ENCODE results near the gene RBM24.

RBM24 gene

GRCh38 chr6:17281100-17281496, at the start of gene RBM24:
Gene RBM24 (plus strand): TSS chr6:17281361. CDS start chr6:17281582, 221 bp downstream.
- DNase-seq = peak in 23 of 56 donors; percentile 4 to 54 (median 18)

DNA sequence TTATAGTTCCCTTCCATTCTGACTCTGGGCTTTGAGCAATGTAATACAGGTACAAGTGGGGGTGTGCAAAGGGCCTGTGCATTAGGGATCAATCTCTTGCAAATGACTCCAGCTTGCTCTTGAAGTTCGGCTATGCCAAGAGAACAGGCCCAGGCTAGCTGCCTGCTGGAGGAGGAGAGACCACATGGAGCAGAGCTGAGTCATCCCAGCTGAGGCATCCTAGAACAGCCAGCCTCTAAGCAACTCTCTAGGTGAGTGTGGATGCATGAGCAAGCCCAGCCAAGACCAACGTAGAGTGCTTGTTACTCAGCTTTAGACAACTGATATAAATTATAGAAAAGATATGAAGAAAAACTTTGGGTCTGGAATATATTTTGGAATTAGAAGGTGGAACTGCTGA, 47.6 kb upstream of the RBM24 start:
- no peak for DNase-seq

DNA sequence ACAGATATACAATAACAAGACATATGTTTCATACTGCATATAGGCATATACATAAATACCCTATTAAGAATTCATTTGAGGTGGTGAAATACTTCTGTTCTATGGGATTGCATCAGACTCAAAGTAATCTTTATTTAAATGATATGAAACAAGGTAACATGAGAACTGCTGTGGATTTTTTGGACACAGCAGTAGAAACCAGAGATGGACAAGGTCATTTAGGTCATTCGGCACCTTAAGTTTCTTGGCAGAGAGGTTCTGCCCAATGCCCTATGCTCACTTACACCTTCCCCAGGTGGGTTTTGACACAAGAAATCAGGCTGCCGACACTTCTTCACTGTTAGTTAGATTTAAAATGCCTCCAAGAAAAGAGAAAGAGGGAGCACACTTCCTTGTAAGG, 43.9 kb upstream of the RBM24 start:
- DNase-seq = no peak

DNA sequence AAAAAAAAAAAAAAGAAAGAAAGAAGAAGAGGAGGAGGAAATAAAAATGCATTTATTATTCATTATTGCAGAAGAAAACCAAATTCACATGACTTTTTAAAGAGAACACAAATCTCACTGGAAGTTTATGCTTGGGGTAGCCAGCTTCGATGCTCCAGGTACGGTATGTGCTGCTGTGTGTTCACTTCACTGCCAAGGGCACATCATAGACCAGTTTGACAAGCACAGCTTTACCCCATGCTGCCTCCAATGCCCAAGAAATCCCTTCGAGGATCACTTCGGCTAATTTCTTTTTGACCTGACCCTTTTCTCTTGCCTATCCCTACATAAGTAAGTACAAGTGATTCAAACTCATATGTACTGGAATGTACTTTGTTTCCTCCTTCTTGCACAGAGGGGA, 41.9 kb upstream of the RBM24 start:
- DNase-seq = no peak

GRCh38 chr6:17240803-17241500, 40.2 kb upstream of the RBM24 start:
- no peak for DNase-seq

GRCh38 chr6:17242087-17242486, 39.1 kb upstream of the RBM24 start:
- DNase-seq = no peak

DNA sequence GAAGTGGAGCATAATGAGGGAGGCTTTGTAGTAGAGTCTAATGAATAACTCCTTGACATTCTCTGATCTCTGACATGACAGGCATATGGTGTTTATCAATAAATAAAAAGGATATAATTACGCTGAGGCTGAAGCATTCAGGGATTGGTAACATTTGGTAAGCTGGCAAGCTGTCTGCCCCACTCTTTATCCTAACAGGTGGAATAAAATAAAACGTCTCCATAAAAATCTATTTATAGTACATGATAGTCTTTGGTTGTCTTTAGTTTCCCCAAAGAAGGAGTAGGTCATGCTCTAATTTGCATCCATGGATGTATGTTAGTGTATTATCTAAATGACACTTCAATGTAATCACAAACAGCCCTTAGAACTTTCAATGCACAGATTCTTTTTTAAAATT, 30.9 kb upstream of the RBM24 start:
- DNase-seq = no peak

GRCh38 chr6:17251953-17252352, 29.2 kb upstream of the RBM24 start:
- no peak for DNase-seq

- DNase-seq = no peak
These were observed 22.4 kb upstream of the RBM24 start for GRCh38 chr6:17258749-17259148.

DNA sequence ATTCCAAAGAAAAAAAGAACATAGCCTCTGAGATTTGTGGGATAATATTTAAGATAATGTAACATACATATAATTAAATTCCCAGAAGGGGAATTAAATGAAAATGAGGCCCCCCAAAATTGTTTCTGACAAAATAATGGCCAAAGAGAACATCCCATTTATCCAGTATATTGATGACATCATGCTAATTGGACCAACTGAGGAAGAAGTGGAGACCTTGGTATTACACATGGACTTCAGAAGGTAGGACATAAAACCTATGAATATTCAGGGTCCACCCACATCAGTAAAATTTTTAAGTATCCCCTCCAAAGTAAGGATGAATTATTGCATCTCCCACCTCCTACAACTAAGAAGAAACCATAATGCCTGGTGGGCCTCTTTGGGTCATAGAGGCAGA, 15.6 kb upstream of the RBM24 start:
- DNase-seq = no peak

GRCh38 chr6:17267566-17267965, 13.6 kb upstream of the RBM24 start:
- DNase-seq = no peak

- DNase-seq = no peak
These were observed 13.0 kb upstream of the RBM24 start for GRCh38 chr6:17268114-17268513.

DNA sequence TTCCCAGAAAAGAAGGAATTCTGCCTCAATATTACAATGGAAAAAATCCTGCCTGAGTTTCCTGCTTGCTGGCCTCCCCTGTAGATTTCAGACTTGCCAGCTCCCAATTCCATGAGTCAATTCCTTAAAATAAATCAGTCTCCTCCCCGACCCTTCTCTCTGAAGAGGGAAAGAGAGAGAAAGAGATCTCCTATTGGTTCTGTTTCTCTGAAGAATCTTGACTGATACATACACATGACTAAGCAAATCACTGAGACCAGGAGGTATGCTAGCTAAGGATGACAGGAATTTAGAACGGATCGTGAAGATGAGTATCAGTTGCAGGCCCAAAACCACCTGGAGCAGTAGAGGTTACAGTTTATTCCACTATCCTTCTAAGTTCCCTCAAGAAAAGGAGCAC, 11.3 kb upstream of the RBM24 start:
- no peak for DNase-seq

GRCh38 chr6:17271628-17272027, 9.5 kb upstream of the RBM24 start:
- no peak for DNase-seq

GRCh38 chr6:17276766-17277165, 4.4 kb upstream of the RBM24 start:
- no peak for DNase-seq

GRCh38 chr6:17277256-17277655, 3.9 kb upstream of the RBM24 start:
- DNase-seq = no peak

GRCh38 chr6:17278289-17279063, 2.7 kb upstream of the RBM24 start:
- no peak for DNase-seq

DNA sequence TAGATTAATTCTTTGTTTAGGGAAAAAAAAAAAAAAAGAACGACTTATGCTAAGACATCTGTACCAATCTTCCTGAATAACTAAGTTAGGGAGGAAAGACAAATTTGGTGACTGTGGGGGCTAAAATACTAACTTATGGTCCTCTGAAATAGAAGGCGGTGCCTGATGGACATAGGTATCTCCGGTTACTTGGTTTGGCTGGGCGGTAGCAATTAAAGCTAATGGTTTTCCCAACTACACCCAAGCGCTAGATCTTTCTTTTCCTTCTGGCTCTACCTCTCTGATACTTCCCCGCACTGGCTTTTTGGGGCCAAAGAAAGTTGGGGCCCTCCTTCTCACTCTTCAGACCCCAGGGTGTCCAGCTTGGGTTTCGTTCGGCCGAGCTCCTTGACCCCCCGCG, 1.0 kb upstream of the RBM24 start:
- no peak for DNase-seq

GRCh38 chr6:17280552-17281090, 540 bp upstream of the RBM24 start:
- peak in 18 of 56 donors; percentile 4 to 54 (median 18) for DNase-seq

GRCh38 chr6:17281497-17282481, 628 bp downstream of the RBM24 start:
- peak in 6 of 56 donors; percentile 4 to 44 (median 10) for DNase-seq

- no peak for DNase-seq
These were observed 1.9 kb downstream of the RBM24 start for GRCh38 chr6:17283074-17283473.
